Activated gamma-delta T cell treated with anti-CD3 and anti-CD28 coated beads, Interleukin-2, amount 50 U/mL, for 16 hours (primary cell): ENCODE data around the gene TM4SF4.

ENCODE experiments used
- DNase-seq: peaks from one replicate; pipeline ENCODE4 v3.0.0-alpha.2; 2020; ENCODE audit warnings: low read depth

The TM4SF4 gene

DNA sequence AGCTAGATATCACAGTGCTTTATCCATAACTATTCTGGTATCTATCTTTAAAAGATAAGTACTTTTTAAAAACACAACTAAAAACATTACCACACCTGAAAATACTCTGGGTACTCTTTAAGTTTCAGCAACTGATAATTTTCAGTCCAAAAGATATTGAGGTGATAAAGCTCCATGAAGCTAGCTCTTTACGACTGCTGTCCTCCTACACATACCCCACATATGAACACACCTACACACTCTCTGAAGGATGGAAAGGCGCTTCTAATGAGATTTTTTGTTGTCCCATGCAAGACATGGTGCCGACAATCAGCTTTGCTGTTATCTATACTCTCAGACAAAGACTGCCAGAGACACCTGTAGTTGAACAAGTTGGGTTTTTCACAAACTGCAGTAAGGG lies 19.1 kb upstream of the TM4SF4 start:
- DNase-seq: no peak

DNA sequence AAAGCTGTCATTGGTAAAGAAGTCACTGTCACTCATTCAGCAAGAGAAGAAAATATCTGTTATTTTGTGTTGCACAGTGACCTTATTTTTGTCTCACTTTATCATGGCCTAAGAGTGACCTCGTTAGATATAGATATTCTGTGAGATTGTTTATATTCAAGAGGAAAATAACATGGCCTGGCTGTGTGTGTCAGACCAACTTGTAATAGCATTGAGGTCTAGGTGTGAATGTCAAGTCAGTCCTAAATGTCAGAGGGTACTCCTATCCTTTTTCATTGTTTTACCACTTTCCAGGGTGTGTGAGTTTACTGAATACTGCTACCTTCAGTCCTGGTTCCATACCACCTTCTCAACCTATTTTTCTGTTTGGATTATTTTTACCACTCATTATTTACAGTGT lies 18.5 kb upstream of the TM4SF4 start:
- no peak for DNase-seq

GRCh38 chr3:149459491-149460059 lies 14.9 kb upstream of the TM4SF4 start:
- DNase-seq: no peak

- DNase-seq: no peak
Measured at GRCh38 chr3:149460117-149460516, 14.4 kb upstream of the TM4SF4 start.

DNA sequence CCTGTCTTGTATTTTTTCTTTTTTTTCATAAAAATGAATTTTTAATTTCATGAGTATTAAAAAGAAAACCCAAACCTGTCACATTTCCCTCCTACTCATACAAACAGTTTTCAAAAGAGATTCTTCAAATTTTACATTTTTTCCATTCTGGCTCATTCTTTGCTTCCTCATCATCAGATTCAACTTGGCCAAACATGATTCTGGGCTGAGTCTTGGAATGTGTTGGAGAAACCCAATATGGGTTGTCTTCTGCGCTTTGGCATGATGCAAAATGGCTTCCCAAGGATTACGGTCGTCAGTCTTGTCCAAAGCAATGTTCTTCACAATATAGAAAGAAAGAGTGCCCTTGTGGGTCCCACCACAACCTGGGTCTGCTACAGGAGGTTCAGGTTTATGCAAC lies 12.4 kb upstream of the TM4SF4 start:
- no peak for DNase-seq

- no peak for DNase-seq
Measured at GRCh38 chr3:149462581-149463011, 11.9 kb upstream of the TM4SF4 start.

- DNase-seq: no peak
Measured at GRCh38 chr3:149463921-149464320, 10.6 kb upstream of the TM4SF4 start.

DNA sequence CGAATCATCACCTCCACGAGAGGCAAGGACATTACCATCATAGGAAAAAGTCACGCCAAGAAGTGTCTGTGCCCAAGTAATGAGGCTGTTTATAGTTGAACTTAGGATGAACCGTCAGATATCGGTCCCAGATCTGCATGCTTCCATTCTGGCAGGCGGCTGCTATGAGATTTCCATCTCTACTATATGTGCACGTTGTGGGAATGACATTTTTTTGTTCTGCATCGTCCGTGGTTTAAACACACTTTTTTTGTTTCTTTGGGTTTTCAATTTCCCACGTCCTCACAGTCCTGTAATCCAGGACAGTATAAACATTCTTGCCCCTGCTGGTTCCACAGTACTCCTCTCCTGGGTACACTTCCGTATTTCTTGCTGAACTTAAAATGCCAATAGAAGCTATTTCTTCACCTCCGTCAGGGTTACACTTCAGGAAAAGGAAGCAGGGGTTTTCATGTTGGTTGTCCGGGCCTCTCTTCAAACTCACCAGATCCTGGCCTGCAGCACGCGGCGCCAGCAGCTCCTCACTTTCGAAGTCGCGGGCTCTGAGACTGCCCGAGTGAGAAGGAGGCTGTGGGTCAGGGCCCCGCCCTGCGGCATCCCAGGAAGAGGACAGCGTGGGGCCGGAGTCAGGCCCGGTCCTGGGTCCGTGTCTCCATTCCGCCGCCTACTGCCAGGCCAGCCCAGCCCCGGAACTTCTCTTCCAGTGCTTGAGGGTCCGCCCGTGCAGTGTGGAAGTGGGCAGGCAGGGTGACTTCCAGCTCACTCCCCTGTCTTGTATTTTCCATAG lies 9.8 kb upstream of the TM4SF4 start:
- no peak for DNase-seq

- no peak for DNase-seq
Measured at GRCh38 chr3:149465351-149465883, 9.1 kb upstream of the TM4SF4 start.

DNA sequence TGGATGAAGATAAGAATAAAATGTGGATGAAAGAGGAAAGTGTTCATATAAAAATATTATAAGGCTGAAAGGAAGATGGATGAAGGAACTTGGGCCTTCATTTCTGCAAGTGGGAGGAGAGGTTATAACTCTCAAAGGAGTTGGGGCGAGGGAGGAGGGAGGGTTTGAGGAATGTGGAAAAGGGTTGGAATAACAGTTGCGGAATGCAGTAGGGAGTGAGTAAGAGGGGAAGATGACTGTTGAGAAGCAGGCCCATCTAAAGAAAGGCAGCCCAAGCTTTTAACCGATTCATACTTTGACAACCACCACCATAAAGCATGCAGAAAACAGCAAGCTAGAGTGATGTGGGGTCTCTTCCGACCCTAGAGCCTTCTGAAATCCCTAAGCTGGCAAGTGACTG lies 8.3 kb upstream of the TM4SF4 start:
- DNase-seq: no peak

GRCh38 chr3:149468504-149469212 lies 5.8 kb upstream of the TM4SF4 start:
- DNase-seq: no peak

DNA sequence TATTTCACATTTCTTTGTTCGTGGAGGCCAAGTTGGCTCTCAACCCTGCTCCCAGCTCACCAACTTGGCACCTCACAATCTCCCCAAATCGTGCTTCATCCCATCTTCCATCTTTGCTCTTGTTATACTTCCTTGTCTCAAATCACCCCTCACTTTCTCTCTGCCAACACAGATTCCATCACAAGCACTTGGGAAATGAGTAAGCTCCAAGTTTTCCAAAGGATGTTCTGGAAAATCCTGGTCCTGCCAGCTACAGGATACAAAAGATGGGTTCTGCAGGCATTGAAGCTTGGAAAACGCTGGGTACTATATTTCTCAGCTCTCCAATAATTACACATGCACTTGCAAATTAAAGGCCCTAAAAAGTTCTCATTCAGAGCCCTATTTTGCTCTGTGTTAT lies 4.1 kb upstream of the TM4SF4 start:
- no peak for DNase-seq

DNA sequence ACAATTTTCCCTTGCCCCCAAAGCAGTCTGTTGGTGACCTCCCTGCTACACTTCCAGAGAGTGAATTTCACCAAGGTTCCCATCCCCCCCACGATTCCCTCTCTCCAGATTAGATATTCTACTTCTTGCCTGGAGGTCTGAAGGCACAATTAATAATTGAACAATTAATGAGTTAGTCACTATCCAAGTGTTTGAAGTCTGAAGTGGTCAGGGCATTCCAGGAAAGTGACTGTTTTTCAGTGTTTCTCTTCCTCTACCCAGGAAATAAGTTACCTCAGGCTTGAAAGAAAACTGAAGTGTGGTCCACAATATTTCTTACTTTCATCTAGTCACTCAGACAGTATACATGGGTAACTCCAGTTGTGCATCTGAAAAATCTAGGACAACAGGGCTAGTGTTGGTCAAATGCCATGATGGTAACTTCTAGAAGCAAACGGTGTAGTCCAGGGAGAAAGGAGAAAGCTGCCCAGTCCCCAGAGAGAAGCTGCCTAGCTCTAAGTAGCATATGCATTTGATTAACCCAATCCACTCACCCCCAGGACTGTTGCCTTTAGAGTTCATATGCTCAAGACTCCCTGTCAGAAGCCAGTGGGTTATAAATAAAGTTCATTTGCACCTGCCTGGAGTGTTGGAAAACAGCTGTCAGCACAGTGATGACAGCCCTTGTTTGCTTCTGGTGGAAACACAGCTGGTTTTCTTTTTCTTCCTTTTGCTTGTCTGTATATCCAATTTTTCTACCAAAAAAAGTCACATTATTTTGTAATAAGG lies 2.3 kb upstream of the TM4SF4 start:
- DNase-seq: no peak

GRCh38 chr3:149473357-149474249 lies 894 bp upstream of the TM4SF4 start:
- no peak for DNase-seq

GRCh38 chr3:149475451-149476060 lies 1.1 kb downstream of the TM4SF4 start:
- DNase-seq: no peak

DNA sequence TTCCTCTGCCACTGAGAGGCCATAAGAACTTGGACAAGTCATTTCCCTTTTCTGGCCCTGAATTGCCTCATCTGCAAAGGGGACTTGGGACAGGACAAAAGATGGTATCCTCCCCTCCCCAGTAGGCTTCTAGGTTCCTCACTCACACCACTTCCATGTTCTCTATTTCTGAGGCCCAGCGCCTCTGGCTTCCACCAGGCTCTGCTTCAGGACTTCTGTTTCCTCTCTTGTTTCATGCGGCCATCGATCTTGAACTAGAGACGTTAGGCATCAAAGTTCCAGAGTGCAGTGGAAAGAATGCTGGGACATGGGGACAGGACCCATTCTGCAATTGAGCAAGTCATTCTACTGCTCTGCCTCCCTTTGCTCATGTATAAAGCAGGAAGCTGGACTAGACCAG lies 1.7 kb downstream of the TM4SF4 start:
- DNase-seq: no peak

GRCh38 chr3:149479621-149480325 lies 5.3 kb downstream of the TM4SF4 start:
- no peak for DNase-seq

DNA sequence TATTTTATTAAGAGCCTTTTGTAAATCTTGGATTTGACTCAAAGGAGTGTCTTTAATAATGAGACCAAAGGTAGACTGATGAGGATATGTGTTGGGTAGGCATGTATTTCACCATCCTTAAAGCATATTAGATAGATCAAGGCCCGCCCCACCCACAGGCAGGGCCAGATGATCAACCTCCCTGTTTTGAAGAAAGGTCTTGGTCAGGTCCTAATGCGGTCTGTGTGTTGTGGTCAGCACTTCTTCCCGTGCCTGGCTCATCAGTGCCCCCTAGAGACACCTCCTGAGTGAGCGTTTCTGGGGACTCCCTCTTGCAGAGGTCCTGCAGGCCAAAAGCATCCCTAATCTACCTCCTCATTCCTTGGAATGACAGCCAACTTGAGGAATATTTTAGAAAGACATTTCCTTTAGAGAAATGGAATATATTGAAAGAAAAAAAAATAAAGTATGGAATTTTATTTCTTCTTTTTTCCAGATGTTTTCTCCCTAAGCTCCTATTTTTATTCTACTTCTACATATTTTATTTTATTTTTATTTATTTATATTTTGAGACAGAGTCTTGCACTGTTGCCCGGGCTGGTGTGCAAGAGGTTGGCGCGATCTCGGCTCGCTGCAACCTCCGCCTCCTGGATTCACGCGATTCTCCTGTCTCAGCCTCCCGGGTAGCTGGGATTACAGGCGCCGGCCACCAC lies 6.0 kb downstream of the TM4SF4 start:
- no peak for DNase-seq

- no peak for DNase-seq
Measured at GRCh38 chr3:149481056-149481455, 6.6 kb downstream of the TM4SF4 start.

GRCh38 chr3:149481491-149481890 lies 7.0 kb downstream of the TM4SF4 start:
- DNase-seq: no peak
